Psoas muscle (tissue), 8 donors: ENCODE results near the gene CELSR3. TPM values are rescaled to one million over a fixed set of nuclear protein-coding genes. Genes with fewer than 3 reads are reported as not detected.

Experiments
- ATAC-seq, 4 donors: fragments of 200-7000 bp; cut with Tn5 transposase; one replicate each; pipeline ENCODE4 v1.9.1; 2020; ENCODE audit warnings: moderate library complexity in 3 of 4, mild to moderate bottlenecking in 2 of 4
- DNase-seq, 2 donors: peaks; one replicate each; pipeline ENCODE4 v3.0.0-alpha.2; 2020
- H3K27ac ChIP-seq: fragments of 200-600 bp; one replicate; pipeline ENCODE4 v1.8.0; 2022
- H3K27me3 ChIP-seq, 3 donors: fragments of 200-600 bp in 1 of 3; one replicate each; pipeline versions ENCODE4 v1.6.1 to v1.8.0; 2013 to 2022; ENCODE audit warnings: low read length in 2 of 3, mild to moderate bottlenecking in 2 of 3, moderate library complexity in 1 of 3; ENCODE audit not compliant: insufficient read depth in 3 of 3
- H3K36me3 ChIP-seq, 2 donors: fragments of 200-600 bp in 1 of 2; one replicate each; pipeline versions ENCODE4 v1.6.1 to v1.8.0; 2013 to 2022; ENCODE audit warnings: low read depth in 1 of 2, mild to moderate bottlenecking in 1 of 2, moderate library complexity in 1 of 2; ENCODE audit not compliant: insufficient read depth in 1 of 2
- H3K4me1 ChIP-seq: fragments of 200-600 bp; one replicate; pipeline ENCODE4 v1.8.0; 2022
- H3K4me3 ChIP-seq: fragments of 200-600 bp; one replicate; pipeline ENCODE4 v1.8.0; 2022; ENCODE audit warnings: mild to moderate bottlenecking
- H3K9me3 ChIP-seq: fragments of 200-600 bp; one replicate; pipeline ENCODE4 v1.8.0; 2022
- CTCF ChIP-seq: fragments of 200-600 bp; IDR thresholded peaks from one replicate; pipeline ENCODE4 v1.8.0; 2022; ENCODE audit warnings: antibody characterized with exemption
- WGBS, 3 donors: extraction: QIAGEN DNeasy Blood & Tissue Kit; methylation state at CpG; one replicate each; pipeline versions ENCODE4 v1.1.6 to v1.1.7; 2013; 5-methylcytosine and 5-hydroxymethylcytosine counted together
- intact Hi-C, 2 donors: fragments of 100-400 bp; cut with DNase I; formaldehyde crosslinking; loops; one replicate each; pipeline versions ENCODE4 v1.11.0 to v1.14.2; 2022
- polyA plus RNA-seq, 3 donors: library from polyadenylated mRNA; stranded (reverse); fragments of 200-250 nt; gene quantifications; one replicate each; pipeline ENCODE4 v1.2.3, GENCODE V29; 2013
- total RNA-seq, 4 donors: library from RNA; stranded (reverse); fragmentation: NEBNext Ultra II Directional in 2 of 4; extraction: Animal tissue kit (Norgen Biotek cat#: 25700) in 2 of 4; gene quantifications; one replicate each; pipeline versions ENCODE4 v1.2.1 to v1.2.4, GENCODE V29; 2021 to 2023
- donor health status: healthy with polysubstance abuse.
- donor health status: DM: no; HTN: no; CAD: no; lungs with moderate emphysema.
- donor health status: Bipolar disorder and iron deficiency.
- donor health status: healthy.
- donor health status: DM: yes; HTN: yes; CAD: no.
- donor health status: DM: no; HTN: no; CAD: no.
- donor health status: DM: no; HTN: no; CAD: no.
- donor health status: DM: yes; HTN: yes; CAD: no.

The CELSR3 gene
- total and polyA plus RNA-seq, 7 donors = 0.04 to 0.21 (median 0.14) TPM

GRCh38 chr3:48588230-48588629, 74.5 kb downstream of the CELSR3 start:
- 79 to 85% (median 80%) methylated on average over 8 to 15 of the region's 15 CpGs for WGBS, 3 donors

GRCh38 chr3:48587686-48588085, 75.0 kb downstream of the CELSR3 start:
- Histone ChIP-seq H3K27me3 (no peaks in the 10 kb centered on the region), H3K9me3 (no peaks in the 10 kb centered on the region), H3K27ac (no peak overlapping the region), H3K4me3 (no peak overlapping the region), H3K36me3 (peaks cover 0 to 37% of the 10 kb centered on the region in 2 donors), H3K4me1 (no peaks in the 10 kb centered on the region)
- ATAC-seq (no peak), DNase-seq (no peak)
- TF ChIP-seq CTCF = no peak
- WGBS, 3 donors = 83 to 85% (median 84%) methylated on average over 10 to 11 of the region's 11 CpGs
- intact Hi-C loops = no loop called here

More at GRCh38 chr3:48588230-48588629, 74.5 kb downstream of the CELSR3 start:
- no peaks in the 10 kb centered on the region for H3K9me3 ChIP-seq
- DNase-seq (no peak), ATAC-seq (no peak)
- no peak overlapping the region for H3K27ac ChIP-seq
- intact Hi-C loops = no loop called here
- no peak for TF ChIP-seq CTCF
- H3K36me3 ChIP-seq = peaks cover 0 to 37% of the 10 kb centered on the region in 2 donors
- H3K4me1 ChIP-seq = no peaks in the 10 kb centered on the region
- no peak overlapping the region for H3K4me3 ChIP-seq
- no peaks in the 10 kb centered on the region for H3K27me3 ChIP-seq

Other genes with a start within 250 kb of the CELSR3 start
- 1 to 10 TPM; 2.5 to 3.9 (median 2.8) TPM for gene PLXNB1, start 232.8 kb downstream of the CELSR3 start, total RNA-seq
- 1 to 10 TPM; 2.3 to 6.1 (median 2.5) TPM for gene PLXNB1, start 232.8 kb downstream of the CELSR3 start, polyA plus RNA-seq
- 1 to 10 TPM; 5.3 to 9.5 (median 5.4) TPM for gene CCDC51, start 222.8 kb downstream of the CELSR3 start, total RNA-seq
- gene CCDC51, start 222.8 kb downstream of the CELSR3 start, polyA plus RNA-seq = 10 to 100 TPM in 2 of 3 donors, 1 to 10 TPM in 1; 7.7 to 19.6 (median 16.5) TPM
- gene TMA7, start 222.6 kb downstream of the CELSR3 start, total RNA-seq = 100 to 1,000 TPM; 156 to 218 (median 185) TPM
- 100 to 1,000 TPM; 295 to 342 (median 332) TPM for gene TMA7, start 222.6 kb downstream of the CELSR3 start, polyA plus RNA-seq
- gene ATRIP, start 216.1 kb downstream of the CELSR3 start, total RNA-seq = 1 to 10 TPM; 4.4 to 5.6 (median 5.2) TPM
- gene ATRIP, start 216.1 kb downstream of the CELSR3 start, polyA plus RNA-seq = 1 to 10 TPM; 3.7 to 4.5 (median 3.9) TPM
- 10 to 100 TPM; 23.9 to 34.7 (median 28.7) TPM for gene SHISA5, start 158.7 kb downstream of the CELSR3 start, total RNA-seq
- 10 to 100 TPM; 16.9 to 24.3 (median 23.1) TPM for gene SHISA5, start 158.7 kb downstream of the CELSR3 start, polyA plus RNA-seq
- 1 to 10 TPM in 3 of 4 donors, under 1 TPM in 1; 0.95 to 4.1 (median 1.6) TPM for gene PFKFB4, start 106.1 kb downstream of the CELSR3 start, total RNA-seq
- 1 to 10 TPM in 1 of 3 donors, under 1 TPM in 2; 0.25 to 2.1 (median 0.59) TPM for gene PFKFB4, start 106.1 kb downstream of the CELSR3 start, polyA plus RNA-seq
- under 1 TPM in 1 of 4 donors, not detected in 3; 0.32 TPM for gene UCN2, start 99.1 kb downstream of the CELSR3 start, total RNA-seq
- gene UCN2, start 99.1 kb downstream of the CELSR3 start, polyA plus RNA-seq = under 1 TPM in 2 of 3 donors, not detected in 1; 0.12 to 0.17 TPM
- gene COL7A1, start 67.6 kb downstream of the CELSR3 start, total RNA-seq = 10 to 100 TPM in 1 of 4 donors, 1 to 10 TPM in 3; 5.1 to 22.2 (median 5.8) TPM
- 1 to 10 TPM; 1.6 to 3.5 (median 2.7) TPM for gene COL7A1, start 67.6 kb downstream of the CELSR3 start, polyA plus RNA-seq
- 100 to 1,000 TPM; 466 to 704 (median 587) TPM for gene UQCRC1, start 53.2 kb downstream of the CELSR3 start, total RNA-seq
- 100 to 1,000 TPM; 499 to 719 (median 685) TPM for gene UQCRC1, start 53.2 kb downstream of the CELSR3 start, polyA plus RNA-seq
- gene TMEM89, start 41.1 kb downstream of the CELSR3 start, total RNA-seq = not detected
- not detected for gene TMEM89, start 41.1 kb downstream of the CELSR3 start, polyA plus RNA-seq
- 10 to 100 TPM in 1 of 4 donors, 1 to 10 TPM in 3; 5.6 to 13.0 (median 6.6) TPM for gene SLC26A6, start 27.4 kb downstream of the CELSR3 start, total RNA-seq
- 10 to 100 TPM in 1 of 3 donors, 1 to 10 TPM in 2; 4.5 to 10.5 (median 6.0) TPM for gene SLC26A6, start 27.4 kb downstream of the CELSR3 start, polyA plus RNA-seq
- 1 to 10 TPM; 5.9 to 8.6 (median 7.5) TPM for gene NCKIPSD, start 23.0 kb upstream of the CELSR3 start, total RNA-seq
- gene NCKIPSD, start 23.0 kb upstream of the CELSR3 start, polyA plus RNA-seq = 1 to 10 TPM; 5.9 to 7.0 (median 6.0) TPM
- 10 to 100 TPM; 14.0 to 27.8 (median 21.3) TPM for gene IP6K2, start 54.3 kb upstream of the CELSR3 start, total RNA-seq
- 10 to 100 TPM; 22.5 to 36.8 (median 24.1) TPM for gene IP6K2, start 54.3 kb upstream of the CELSR3 start, polyA plus RNA-seq
- 100 to 1,000 TPM in 2 of 4 donors, 10 to 100 TPM in 2; 66.2 to 126 (median 100) TPM for gene PRKAR2A, start 185.0 kb upstream of the CELSR3 start, total RNA-seq
- 10 to 100 TPM; 24.3 to 92.5 (median 33.6) TPM for gene PRKAR2A, start 185.0 kb upstream of the CELSR3 start, polyA plus RNA-seq
- gene SLC25A20, start 236.0 kb upstream of the CELSR3 start, total RNA-seq = 10 to 100 TPM; 47.6 to 59.4 (median 50.5) TPM
- 10 to 100 TPM; 31.3 to 94.8 (median 48.5) TPM for gene SLC25A20, start 236.0 kb upstream of the CELSR3 start, polyA plus RNA-seq